ENCODE measurements around the gene TAS2R41.
A peak's percentile ranks its signal among the peaks of the same experiment; 100 is the strongest.
"Not testable (repeated sequence)": the region's sequence is repeated elsewhere in the genome, so short reads cannot be mapped to it uniquely, and the experiment has no call there.

Gene TAS2R41

DNA sequence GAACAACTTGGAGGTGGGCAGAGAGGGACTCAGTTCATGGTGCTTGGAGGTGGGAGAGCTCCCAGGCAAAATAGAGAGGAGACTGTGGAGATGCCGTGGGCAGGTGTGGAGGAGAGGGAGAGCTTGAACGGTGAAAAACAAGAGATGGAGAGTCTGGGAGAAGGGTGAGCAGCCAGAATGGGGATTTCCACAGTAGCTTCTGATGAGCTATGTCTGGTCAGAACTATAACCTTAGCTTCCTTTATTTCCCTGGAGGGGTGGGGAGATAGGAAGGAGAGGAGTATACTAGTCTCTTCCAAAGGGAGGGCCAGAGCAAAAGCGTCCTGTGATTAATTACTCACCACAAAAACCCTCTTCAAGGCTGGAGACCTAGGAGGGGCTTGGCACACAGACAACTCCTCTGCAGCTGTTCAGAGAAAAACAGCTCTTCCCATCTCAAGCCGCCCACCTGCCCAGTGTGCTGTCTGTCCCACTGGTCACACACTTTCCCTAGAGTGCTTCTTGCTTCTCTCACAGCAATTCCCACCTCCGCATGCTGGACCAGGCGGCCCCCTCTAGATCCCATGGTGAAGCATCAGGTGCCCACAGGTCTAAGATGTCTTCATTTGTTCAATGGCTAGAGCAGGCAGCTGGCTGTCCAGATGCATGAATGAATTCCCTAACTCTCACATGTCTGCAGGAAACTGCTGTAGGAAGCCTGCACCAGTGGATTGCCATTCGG lies 41.9 kb downstream of the TAS2R41 start:
- peak; percentile 65 for DNase-seq

DNA sequence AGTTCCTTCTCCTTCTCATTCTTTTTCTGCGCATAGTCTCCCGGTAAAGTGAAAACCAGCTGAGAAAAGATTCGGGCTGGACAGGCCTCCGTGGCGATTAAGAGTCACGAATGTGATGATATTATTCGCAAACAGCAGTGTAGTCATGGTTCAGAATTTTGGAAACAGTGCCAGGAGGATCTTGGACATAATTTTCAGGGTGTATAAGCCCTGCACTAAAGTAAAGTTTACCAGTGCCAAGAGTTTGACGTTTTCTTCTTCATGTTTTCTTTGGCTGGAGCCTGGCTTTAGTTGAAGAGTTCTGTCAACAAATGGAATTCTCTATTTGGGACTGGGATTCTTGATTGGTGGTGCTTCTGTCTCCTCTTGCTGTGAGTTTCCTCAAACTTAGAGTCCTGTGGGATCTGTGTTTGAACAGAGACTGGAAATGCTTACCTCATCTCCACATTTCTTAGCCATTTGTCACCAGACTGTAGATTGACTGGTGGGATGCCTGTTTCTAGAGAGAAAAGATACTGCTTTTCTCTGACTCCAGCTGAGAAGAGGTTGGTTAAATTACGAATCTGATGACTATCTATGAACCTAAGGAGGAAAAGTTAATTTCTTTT lies 44.7 kb downstream of the TAS2R41 start:
- not testable (repeated sequence) for DNase-seq
